BJ (cell line): ENCODE data around the gene ITPRID1. TPM values are rescaled to one million over a fixed set of nuclear protein-coding genes. Genes with fewer than 3 reads are reported as not detected.

Source experiments
- CTCF ChIA-PET: fragments of 350-600 bp; formaldehyde crosslinking; extraction: SDS; loops from one replicate; lab custom pipeline; 2021; ENCODE audit warnings: antibody characterized with exemption, inconsistent platforms; lab: Yijun Ruan, JAX
- POLR2A ChIA-PET: fragments of 300-600 bp; sonication (Branson Sonifier 250); formaldehyde crosslinking; extraction: SDS; loops from one replicate; lab custom pipeline; 2021; ENCODE audit warnings: antibody characterized with exemption; lab: Charles Lee
- DNase-seq: peaks from one replicate; pipeline ENCODE4 v3.0.0-alpha.2; 2011; ENCODE audit warnings: low read depth
- H3K27me3 ChIP-seq: 2 replicates; pipeline ENCODE4 v1.6.0; 2011; ENCODE audit warnings: low read length; ENCODE audit not compliant: control insufficient read depth, insufficient read depth
- H3K36me3 ChIP-seq: 2 replicates; pipeline ENCODE4 v1.5.1; 2011; ENCODE audit warnings: low read length; ENCODE audit not compliant: control insufficient read depth, insufficient read depth
- H3K4me3 ChIP-seq: 2 replicates; pipeline ENCODE4 v1.5.1; 2011; ENCODE audit warnings: low read depth, mild to moderate bottlenecking, control low read depth, low read length
- CTCF ChIP-seq: IDR thresholded peaks from 2 replicates; pipeline ENCODE4 v1.5.1; 2011; ENCODE audit warnings: low read depth, mild to moderate bottlenecking, control low read depth, inconsistent platforms, low read length, moderate library complexity; ENCODE audit not compliant: insufficient read depth
- polyA plus RNA-seq: library from polyadenylated mRNA; depleted of rRNA; stranded (reverse); fragments of >200 nt; gene quantifications from 2 replicates; pipeline ENCODE4 v1.2.3, GENCODE V29; 2011

ITPRID1 gene
- polyA plus RNA-seq, 1 experiment = not detected

- H3K36me3 ChIP-seq = no peaks in the 10 kb centered on the region
- CTCF ChIA-PET = interaction anchor here (0.8 kb wide), 1 partner anchor 27 kb away, joined by 3 read pairs; no protein-coding TSS in a partner anchor
- POLR2A ChIA-PET = no interaction called here
- no peaks in the 10 kb centered on the region for H3K27me3 ChIP-seq
- no peak for TF ChIP-seq CTCF
- H3K4me3 ChIP-seq = no peak overlapping the region
- no peak for DNase-seq
These were observed 89.2 kb downstream of the ITPRID1 start for GRCh38 chr7:31603046-31603445.

- H3K4me3 ChIP-seq = no peak overlapping the region
- TF ChIP-seq CTCF = no peak
- no peak for DNase-seq
- no peaks in the 10 kb centered on the region for H3K27me3 ChIP-seq
- POLR2A ChIA-PET = no interaction called here
- CTCF ChIA-PET = interaction anchor here (1.0 to 1.7 kb wide), 2 partner anchors 20 to 597 kb away, joined by 3 to 4 read pairs; no protein-coding TSS in a partner anchor
- H3K36me3 ChIP-seq = no peaks in the 10 kb centered on the region
These were observed 99.7 kb downstream of the ITPRID1 start for GRCh38 chr7:31613604-31614003.

GRCh38 chr7:31633467-31633866 is 119.6 kb downstream of the ITPRID1 start:
- ChIA-PET CTCF (interaction anchor here (0.6 to 5.6 kb wide), 12 partner anchors 9 to 1654 kb away, joined by 3 to 30 read pairs (median 4); no protein-coding TSS in a partner anchor), POLR2A (no interaction called here)
- DNase-seq = no peak
- H3K27me3 ChIP-seq = no peaks in the 10 kb centered on the region
- H3K36me3 ChIP-seq = no peaks in the 10 kb centered on the region
- H3K4me3 ChIP-seq = no peak overlapping the region
- no peak for TF ChIP-seq CTCF

- POLR2A ChIA-PET = no interaction called here
- CTCF ChIA-PET = interaction anchor here (0.7 to 5.6 kb wide), 13 partner anchors 8 to 650 kb away, joined by 3 to 30 read pairs (median 3); no protein-coding TSS in a partner anchor
- Histone ChIP-seq H3K36me3 (no peaks in the 10 kb centered on the region), H3K4me3 (no peak overlapping the region), H3K27me3 (no peaks in the 10 kb centered on the region)
- TF ChIP-seq CTCF = peak; percentile 54
- peak; percentile 11 for DNase-seq
These were observed 120.1 kb downstream of the ITPRID1 start for GRCh38 chr7:31633894-31634494.

- CTCF ChIA-PET = interaction anchor here (1.1 kb wide), 1 partner anchor 9 kb away, joined by 4 read pairs; no protein-coding TSS in a partner anchor
- Histone ChIP-seq H3K36me3 (no peaks in the 10 kb centered on the region), H3K4me3 (no peak overlapping the region), H3K27me3 (peaks cover 1% of the 10 kb centered on the region; the same call in 1 of the 2 replicates)
- no peak for TF ChIP-seq CTCF
- no peak for DNase-seq
- POLR2A ChIA-PET = no interaction called here
These were observed 126.5 kb downstream of the ITPRID1 start for GRCh38 chr7:31640381-31640780.
